Measurements from ENCODE around the gene KIFC3. TPM values are rescaled to one million over a fixed set of nuclear protein-coding genes. Genes with fewer than 3 reads are reported as not detected.
"Not testable (repeated sequence)": the region's sequence is repeated elsewhere in the genome, so short reads cannot be mapped to it uniquely, and the experiment has no call there.

Gene KIFC3
- total RNA-seq, 1 donor from 2014 or later: 445 TPM

DNA sequence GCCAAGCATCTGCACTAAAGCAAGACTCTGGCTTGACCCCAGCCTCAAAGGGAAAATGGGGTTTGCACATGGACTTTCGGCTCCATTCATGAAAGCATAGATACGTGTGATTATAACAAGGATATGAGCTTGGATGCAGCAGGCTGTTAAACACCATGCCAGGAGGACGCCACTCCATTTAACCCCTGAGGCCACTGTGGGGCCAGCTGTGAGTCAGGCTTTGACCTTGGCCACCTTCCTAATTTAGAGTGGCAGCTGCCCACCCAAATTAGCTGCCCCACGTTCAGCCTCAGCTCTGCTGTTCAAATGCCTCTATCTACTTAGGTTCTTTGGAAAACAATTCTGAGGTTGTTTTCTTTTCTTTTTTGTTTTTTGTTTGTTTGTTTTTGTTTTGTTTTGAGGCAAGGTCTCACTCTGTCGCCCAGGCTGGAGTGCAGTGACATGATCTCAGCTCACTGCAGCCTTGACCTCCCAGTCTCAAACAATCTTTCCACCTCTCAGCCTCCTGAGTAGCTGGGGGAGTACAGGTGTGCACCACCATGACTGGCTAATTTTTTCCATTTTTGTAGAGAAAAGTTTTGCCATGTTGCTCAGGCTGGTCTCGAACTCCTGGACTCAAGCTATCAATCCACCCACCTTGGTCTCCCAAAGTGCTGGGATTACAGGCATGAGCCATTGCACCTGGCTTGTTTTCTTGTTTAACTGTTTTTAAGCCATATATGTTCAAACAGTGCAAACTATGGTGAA lies 23.2 kb upstream of the KIFC3 start:
- DNase-seq (ENCODE audit: low read depth): no peak

DNA sequence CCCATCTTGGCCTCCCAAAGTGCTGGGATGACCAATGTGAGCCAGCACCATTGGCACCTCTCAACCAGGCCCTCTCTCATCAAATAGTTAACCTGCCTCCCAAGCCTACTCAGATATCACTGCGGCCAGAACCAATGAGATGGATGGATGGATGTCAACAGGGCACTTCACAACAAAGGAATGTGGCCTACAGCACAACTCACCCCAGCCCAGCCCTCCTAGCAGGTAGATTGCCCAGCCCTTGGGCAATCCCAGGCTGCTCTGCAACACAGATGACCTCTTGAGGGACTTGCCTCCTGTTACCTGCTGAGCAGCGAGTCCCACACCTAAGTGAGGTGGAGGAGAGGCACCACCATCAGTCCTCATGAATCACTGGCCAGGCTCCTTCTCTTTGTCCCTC lies 22.6 kb upstream of the KIFC3 start:
- peak; percentile 77 for DNase-seq (ENCODE audit: low read depth)

DNA sequence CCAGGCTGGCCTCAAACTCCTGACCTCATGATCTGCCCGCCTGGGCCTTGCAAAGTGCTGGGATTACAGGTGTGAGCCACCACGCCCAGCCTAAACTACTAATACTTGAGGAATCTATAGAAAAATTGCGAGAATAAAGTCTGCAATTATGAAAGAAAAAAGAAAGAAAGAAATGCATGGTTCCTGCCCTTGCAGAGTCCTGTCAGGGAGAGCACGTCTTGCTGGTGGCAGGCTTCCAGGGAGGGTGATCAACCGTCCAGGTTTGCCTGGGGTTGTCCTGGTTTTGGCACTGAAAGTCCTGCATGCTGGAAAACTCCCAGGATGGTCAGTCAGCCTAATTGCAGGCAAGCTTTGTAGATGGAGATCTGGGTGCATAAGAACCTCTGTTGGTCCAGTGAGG lies 21.5 kb upstream of the KIFC3 start:
- DNase-seq (ENCODE audit: low read depth): peak; percentile 75

DNA sequence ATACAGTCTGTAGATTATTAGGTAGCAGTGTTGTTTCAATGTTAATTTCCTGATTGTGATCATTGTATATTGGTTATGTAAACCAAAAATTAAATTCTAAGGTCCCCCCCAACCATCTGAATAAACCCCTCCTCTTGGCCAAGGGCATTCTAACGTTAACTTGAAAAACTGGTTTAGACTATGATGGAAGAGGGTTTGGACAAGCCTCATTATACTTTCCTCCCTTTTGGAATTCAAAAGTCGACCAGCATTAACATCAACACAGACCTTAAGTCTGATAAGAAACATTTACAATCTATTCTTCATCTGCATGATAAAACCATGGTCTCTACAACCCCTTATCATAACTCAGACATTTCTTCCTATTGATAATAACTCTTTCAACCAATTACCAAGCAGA lies 20.6 kb upstream of the KIFC3 start:
- no peak for DNase-seq (ENCODE audit: low read depth)

DNA sequence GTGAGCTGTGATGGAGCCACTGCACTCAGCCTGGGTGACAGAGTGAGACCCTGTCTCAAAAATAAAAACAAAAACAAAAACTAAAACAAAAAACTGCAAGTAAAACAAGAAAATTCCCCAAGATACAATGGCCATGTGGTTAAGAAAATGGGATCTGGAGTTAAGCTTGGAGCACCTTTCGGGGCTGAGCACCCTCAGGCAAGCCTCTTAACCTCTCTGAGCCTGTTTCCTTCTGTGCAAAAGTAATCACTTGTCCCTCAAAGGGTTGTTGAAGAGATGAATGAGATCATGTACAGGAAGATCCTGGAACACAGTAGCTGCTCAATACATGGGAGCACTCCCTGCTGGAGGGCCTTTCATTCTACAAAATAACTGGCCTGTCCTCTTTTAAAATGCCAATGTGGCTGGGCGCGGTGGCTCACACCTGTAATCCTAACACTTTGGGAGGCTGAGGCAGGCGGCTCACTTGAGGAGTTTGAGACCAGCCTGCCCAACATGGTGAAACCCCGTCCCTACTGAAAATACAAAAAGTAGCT lies 19.8 kb upstream of the KIFC3 start:
- no peak for DNase-seq (ENCODE audit: low read depth)

DNA sequence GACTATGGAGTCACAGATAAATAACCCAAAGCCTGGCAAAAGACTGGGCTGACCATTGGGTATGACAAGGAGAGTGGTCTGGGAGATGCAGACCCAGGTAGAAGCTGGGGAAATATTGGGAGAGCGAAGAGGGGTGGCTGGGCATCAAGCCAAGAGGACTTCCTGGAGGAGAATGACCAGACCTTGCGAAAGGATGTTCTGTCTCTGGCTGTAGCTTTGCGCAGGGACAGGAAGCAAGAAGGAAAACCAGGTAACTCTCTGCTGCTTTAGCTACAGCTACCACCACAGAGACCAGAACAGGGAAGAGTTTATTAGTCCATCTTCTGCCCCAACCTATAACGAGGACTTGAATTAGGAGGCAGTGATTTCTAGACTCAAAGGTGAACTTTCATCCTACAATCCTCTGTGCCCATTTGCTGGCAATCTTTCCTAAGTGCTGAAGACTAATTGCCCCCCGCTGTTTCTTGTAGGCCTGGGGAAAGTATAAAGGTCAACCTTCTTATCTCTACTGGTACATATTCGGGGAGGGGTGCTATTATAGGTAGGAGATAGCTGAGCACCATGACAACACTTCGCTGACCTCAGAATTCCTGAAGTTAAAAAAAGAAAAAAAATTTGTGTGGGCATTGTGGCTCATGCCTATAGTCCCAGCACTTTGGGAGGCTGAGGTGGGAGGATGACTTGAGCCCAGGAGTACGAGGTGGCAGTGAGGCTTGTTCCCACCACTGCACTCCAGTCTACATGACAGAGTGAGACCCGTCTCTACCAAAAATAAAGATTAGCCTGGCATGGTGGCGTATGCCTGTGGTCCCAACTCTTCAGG lies 19.1 kb upstream of the KIFC3 start:
- no peak for DNase-seq (ENCODE audit: low read depth)

DNA sequence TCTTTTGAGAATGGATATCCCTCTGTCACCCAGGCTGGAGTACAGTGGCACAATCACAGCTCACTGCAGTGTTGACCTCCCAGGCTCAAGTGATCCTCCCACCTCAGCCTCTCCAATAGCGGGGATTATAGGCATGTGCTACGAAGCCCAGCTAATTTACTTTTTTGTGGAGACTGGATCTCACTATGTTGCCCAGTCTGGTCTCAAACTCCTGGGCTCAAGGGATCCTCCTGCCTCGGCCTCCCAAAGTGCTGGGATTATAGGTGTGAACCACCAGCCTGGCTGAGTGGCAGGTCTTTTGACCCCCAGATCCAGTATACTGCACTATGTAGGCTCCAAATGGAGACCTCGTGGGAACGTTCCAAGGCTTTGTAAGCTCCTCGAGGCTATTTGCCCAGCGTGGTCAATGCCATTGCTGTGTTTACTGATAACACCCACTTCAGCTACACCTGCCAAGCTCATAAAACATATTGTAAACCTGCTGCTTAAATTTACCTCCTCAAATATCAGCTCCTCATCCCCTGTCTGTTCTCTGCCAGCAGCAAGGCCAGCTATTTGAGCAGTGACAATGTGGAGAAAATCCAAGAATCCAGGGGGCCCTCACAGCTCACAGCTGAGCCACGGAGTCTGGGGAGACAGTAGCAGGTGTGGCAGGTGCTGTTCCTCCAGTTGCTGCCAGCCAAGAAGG lies 16.2 kb upstream of the KIFC3 start:
- no peak for DNase-seq (ENCODE audit: low read depth)

DNA sequence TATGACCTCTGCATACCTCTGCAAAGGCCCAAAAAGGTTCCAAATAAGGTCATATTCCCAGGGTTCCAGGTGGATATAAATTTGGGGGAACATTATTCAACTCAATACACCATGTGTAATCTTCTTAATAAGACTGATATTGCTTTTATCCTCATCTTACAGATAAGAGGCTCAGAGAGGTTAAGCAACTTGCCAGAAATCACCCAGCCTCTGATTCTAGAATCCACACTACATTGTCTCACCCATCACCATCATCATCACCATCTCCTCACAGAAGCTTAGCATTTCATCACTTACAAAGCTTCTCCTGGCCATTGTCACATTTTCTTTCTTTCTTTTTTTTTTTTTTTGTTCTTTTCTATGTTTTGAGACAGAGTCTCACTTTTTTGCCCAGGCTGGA lies 15.4 kb upstream of the KIFC3 start:
- no peak for DNase-seq (ENCODE audit: low read depth)

DNA sequence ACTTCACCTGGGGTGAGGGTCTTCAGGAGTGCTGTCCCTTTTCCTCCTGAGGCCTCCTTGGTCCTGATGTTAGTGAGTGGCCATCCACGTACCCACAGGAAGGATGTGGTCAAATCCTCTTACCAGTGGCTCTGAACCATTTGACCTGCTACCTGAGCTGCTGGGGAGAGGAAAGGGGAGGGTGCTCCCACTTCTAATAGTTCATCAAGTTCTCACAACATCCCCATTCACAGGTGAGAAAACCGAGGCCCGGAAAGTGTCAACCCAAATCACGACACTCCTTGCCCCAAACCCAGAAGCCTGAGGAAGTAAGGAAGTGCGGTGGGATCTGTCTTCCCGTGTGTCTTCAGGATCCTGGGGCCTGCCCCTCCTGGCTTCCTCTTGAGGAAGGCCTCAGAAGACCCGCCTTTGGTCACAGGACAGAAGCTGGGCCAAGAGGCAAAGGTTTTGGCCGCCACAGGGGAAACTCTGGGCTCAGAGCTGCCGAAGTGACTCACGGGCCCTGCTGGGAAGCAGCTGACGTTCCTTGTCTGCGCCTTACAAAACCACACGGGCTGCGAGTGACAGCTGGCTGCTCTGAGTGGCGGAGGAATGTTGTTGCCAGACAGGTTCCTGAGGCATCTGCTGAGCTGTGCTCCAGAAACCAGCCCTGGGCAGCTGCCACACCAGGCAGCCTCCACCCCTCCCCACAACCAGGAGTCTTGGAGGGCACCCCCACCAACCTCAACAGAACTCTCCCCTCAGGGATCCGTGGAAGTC lies 13.9 kb upstream of the KIFC3 start:
- peak; percentile 96 for DNase-seq (ENCODE audit: low read depth)

DNA sequence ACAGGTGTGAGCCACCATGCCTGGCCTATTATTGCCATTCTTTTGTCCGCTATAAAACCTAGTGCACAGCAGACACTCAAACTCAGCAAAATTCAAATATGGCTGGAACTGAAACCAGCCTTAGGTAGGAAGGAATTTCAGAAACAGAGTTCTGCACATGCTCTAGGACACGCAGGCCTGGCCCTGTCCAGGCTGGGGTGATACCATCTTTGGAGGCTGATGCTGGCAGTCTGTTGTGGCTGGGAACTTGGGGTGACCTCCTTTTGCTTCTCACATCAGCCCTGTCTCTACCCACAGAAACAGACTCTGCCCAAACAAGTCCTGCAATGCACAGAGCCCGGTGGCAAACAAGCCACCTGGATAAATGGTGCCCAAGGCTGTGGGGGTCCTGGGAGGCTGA lies 12.6 kb upstream of the KIFC3 start:
- DNase-seq (ENCODE audit: low read depth): no peak

DNA sequence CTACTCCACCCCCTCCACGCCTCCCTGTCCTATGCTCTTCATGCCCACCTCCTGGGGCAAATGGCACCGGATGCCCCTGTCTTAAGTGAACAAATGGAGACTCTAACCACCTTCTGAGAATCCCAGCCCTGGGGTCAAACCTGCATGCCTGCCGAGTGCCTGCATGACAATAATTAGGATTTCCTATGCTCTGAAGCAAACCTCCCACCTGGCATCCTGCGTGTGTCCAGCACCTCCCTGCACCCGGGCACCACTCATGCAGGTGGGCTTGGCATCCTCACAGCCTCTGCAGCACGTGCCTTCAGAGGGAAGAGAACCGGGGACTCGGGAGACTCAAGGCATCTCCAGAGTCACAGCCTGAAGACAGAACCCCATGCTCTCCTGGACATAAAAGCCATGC lies 11.2 kb upstream of the KIFC3 start:
- DNase-seq (ENCODE audit: low read depth): no peak

DNA sequence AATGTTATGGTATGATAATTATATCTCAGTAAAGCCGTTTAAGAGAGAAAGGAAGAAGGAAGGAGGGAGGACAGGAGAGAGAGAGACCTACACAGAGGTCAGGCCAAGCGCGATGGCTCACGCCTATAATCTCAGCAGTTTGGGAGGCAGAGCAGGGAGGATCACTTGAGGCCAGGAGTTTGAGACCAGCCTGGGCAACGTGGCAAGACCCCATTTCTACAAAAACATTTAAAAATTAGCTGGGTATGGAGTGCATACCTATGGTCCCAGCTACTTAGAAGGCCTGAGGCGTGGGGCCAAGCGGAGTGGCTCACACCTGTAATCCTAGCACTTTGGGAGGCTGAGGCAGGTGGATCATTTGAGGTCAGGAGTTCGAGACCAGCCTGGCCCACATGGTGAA lies 9.0 kb upstream of the KIFC3 start:
- DNase-seq (ENCODE audit: low read depth): not testable (repeated sequence)

DNA sequence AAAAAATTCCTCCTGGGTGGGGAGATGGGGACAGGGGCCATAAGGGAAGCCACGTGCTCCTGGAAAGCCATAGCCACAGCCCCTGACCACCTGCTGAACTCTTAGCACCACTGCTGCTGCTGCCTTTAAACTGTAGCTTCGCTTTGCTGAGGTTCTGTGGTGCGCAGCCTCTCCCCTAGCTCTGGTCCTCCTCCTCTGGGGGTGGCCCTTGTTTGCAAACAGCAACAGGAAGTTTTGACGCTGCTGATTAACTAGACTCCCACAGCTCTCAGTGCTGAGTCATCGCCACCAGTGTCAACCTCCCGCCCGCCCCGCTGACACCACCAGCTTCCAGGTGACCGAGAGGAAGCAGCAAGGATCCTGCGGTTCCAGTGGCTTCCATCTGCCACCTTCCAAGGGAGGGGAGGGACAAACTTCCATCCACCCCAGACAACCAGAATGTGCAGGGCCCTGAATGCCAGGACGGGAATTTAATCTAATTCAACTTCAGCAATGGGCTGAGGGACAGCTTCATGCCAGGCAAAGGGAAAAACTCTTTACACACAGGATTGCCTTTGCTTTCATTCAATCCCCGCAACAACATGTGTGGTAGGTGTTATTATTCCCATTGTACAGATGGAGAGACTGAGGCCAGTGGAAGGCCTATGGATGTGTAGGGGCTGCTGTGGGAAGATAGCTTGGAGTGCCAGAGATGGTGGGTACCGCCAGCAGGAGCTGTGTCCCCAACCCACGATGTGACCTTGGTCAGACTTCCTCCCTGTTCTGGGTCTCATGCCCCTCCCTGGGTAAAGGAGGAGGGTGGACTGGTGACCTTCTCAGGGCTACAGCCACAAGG lies 8.1 kb upstream of the KIFC3 start:
- peak; percentile 97 for DNase-seq (ENCODE audit: low read depth)

DNA sequence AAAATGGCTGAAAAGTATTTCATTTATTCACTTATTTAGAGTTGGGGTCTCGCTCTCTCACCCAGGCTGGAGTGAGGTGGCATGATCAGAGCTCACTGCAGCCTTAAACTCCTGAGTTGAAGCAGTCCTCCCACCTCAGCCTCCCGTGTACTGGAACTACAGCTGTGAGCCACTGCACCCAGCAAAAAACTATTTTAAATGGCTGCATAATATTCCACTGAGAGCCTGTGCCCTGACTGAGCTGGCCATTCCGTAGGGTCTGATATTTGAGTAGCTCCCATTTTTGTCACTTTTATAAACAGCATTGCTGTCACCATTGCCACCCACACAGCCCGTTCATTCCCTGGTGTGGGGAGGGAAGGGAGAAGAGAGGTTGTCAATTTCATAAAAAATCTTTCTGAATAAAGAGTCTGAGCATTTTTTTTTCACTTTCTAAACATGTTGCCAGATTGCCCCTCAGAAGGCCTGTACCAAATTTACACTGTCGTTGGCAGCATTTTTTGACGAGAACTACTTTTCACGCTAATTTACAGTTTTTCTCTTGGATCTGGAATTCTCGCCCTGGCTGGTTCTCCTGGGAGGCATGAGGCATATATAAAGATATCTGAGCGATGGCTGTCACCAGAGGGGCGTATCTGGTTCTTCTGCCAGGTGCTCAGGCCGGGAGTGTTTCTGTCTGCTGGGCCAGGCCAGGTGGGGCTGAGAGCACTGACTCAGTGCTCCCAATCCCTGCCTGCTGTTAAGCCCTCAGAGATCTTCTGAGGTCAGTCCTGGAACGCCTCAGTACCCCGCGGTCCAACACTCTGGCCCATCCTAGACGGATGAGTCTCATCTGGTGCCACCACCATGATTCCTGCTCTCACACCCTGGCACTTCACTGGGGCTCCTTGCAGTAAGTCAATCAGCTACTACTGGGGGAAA lies 7.2 kb upstream of the KIFC3 start:
- DNase-seq (ENCODE audit: low read depth): no peak

DNA sequence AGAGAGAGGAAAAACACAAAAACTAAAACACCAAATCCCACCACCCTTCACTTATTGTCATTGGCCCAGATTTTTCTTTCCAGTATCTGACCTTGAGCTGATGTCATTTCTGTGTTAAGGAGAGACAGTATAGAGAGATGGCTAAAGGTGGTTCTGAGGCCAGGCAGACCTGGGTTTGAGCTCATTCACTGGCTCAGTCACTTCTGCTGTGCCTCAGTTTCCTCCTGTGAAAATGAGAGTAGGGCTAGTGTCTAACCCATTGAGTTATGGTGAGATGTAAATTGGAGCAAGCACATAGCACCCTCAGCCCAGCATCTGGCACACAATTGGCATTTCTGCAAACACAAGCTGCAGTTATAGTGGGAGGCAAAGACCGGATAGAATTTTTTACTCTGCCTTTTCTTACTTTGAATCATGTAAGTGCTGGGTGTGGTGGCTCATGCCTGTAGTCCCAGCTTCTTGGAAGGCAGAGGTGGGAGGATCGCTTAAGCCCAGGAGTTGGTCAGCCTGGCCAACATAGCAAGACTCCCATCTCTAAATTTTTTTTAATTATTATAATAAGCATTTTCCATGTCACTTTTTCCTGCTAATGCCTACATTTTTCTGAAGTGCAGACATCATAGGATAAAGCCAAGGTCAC lies 6.4 kb upstream of the KIFC3 start:
- no peak for DNase-seq (ENCODE audit: low read depth)

DNA sequence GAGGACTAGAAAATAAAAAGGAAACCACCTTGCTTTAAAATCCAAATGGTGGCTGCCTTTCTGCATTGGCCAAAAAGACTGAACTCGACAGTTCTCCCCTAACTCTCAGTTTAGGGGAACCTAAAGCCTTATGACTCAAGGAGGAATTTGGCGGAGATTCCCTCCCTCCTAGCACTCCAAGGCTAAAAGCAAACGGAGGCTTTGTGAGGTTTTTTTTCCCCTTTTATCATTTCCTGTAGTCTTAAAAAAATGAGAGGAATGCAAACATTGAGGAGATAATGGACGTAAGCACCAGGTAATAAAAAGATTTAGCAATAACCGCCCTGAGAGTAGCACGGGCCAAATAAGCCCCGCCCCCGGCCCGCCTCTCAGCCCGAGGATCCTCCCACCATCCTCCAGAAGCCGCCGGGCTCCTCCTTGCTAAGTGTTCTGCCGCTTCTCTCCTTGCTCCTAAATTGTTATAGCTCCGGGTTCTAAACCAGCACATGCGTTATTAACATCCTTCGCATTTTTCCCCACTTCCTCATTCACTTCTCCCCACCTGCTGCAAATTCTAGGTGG lies 5.8 kb upstream of the KIFC3 start:
- DNase-seq (ENCODE audit: low read depth): peak; percentile 97

DNA sequence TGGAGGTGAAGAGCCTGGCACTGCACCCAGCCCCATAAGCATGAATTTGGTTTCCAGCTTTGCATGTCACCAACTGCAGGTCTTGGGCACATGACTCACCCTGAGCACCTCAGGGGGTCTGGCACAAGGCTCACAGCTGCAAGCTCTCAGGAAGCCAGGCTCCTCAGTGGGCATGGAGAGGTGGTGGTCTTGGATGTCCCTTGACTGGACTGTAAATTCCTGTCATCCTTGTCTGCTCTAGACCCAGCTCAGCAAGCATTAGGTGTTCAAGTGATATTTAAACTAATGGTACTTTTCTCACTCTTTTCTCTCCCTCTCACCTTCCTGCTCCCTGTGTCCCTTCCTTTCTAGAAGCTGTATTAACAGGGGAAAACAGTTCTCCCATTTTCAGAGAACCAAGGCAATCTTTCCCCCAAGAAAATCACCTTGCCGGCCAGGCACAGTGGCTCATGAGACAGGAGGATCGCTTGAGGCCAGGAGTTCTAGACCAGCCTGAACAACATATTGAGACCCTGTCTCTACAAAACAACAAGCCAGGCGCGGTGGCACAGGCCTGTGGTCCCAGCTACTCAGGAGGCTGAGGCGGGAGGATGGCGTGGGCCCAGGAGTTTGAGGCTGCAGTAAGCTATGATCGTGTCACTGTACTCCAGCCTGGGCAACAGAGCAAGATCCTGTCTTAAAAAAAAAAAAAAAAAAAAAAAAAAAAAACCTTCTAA lies 5.1 kb upstream of the KIFC3 start:
- peak; percentile 61 for DNase-seq (ENCODE audit: low read depth)

DNA sequence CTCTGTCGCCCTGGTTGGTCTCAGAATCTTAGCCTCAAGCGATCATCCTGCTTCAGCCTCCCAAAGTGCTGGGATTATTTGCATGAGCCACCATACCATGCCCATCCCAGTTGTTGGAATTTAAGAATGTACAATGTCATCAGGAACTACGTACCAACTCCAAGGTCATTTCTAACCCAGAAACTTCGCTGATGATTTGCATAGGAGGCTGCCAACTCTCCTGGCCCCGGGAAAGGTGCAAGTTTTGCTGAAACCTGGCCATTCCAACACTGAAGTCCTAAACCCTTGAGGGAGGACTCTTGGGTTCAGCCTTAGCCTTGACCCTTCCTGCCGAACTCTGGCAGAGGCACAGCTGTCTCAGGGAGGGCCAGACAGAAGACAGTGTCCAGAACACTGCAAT lies 2.9 kb upstream of the KIFC3 start:
- no peak for DNase-seq (ENCODE audit: low read depth)
